GM12878 (cell line): ENCODE results near the gene BLOC1S4. TPM values are rescaled to one million over a fixed set of nuclear protein-coding genes. Genes with fewer than 3 reads are reported as not detected.

Experiments
- ATAC-seq: fragments of 200-7000 bp; cut with Tn5 transposase; 3 replicates; pipeline ENCODE4 v1.9.1; 2020; ENCODE audit warnings: mild to moderate bottlenecking, moderate library complexity
- BruUV-seq: library from RNA; stranded (reverse); fragments of 400-500 nt; replicated peaks from 2 replicates; lab custom pipeline; 2021; lab: Mats Ljungman, UMichigan
- CTCF ChIA-PET: fragments of 300-600 bp; sonication (Branson Sonifier 250); formaldehyde crosslinking; extraction: SDS; loops from one replicate; lab custom pipeline; 2021; ENCODE audit warnings: inconsistent platforms; lab: Yijun Ruan, JAX
- POLR2A ChIA-PET: fragments of 350-600 bp; formaldehyde crosslinking; extraction: SDS; loops from one replicate; lab custom pipeline; 2021; ENCODE audit warnings: inconsistent platforms; lab: Charles Lee
- RAD21 ChIA-PET: fragments of 300-600 bp; sonication (Branson Sonifier 250); formaldehyde crosslinking; loops from one replicate; lab custom pipeline; 2023; ENCODE audit warnings: antibody characterized with exemption; ENCODE audit not compliant: unreplicated experiment; lab: Charles Lee
- SMC1A ChIA-PET: fragments of 300-600 bp; sonication (Branson Sonifier 250); formaldehyde crosslinking; loops from one replicate; lab custom pipeline; 2023; ENCODE audit not compliant: unreplicated experiment, uncharacterized antibody; lab: Charles Lee
- DNase-seq: peaks from one replicate; pipeline ENCODE4 v3.0.0-alpha.2; 2011; ENCODE audit warnings: low read depth, low spot score
- FAIRE-seq: peaks from 3 replicates; lab custom pipeline; 2011; peaks lifted over from hg19 to GRCh38; lab: Jason Lieb, UNC
- H2AFZ ChIP-seq: 2 replicates; pipeline ENCODE4 v1.6.0; 2011; ENCODE audit warnings: low read depth, low read length, control low read depth; ENCODE audit not compliant: control insufficient read depth
- H3K27ac ChIP-seq: 2 replicates; pipeline ENCODE4 v1.5.1; 2011; ENCODE audit warnings: control low read depth; ENCODE audit not compliant: control insufficient read depth, insufficient read depth
- H3K27me3 ChIP-seq, 2 experiments: replicated peaks in 1 of 2; 2 replicates each; pipeline versions ENCODE4 v1.6.0 to v1.6.1; 2011; ENCODE audit warnings: low read length in 1 of 2; ENCODE audit not compliant: control insufficient read depth in 2 of 2, insufficient read depth in 2 of 2
- H3K36me3 ChIP-seq, 2 experiments: 2 replicates each; pipeline ENCODE4 v1.5.1; 2011; ENCODE audit warnings: low read length in 1 of 2; ENCODE audit not compliant: control insufficient read depth in 2 of 2, insufficient read depth in 2 of 2
- H3K4me1 ChIP-seq: 2 replicates; pipeline ENCODE4 v1.6.1; 2011; ENCODE audit warnings: mild to moderate bottlenecking, low read length, moderate library complexity, mixed read lengths; ENCODE audit not compliant: control insufficient read depth, insufficient read depth
- H3K4me2 ChIP-seq: 2 replicates; pipeline ENCODE4 v1.6.0; 2011; ENCODE audit warnings: control low read depth; ENCODE audit not compliant: control insufficient read depth, insufficient read depth
- H3K4me3 ChIP-seq: fragments of 200-600 bp; sonication (generic); 2 replicates; pipeline ENCODE4 v1.5.1; 2016
- H3K79me2 ChIP-seq: 2 replicates; pipeline ENCODE4 v1.6.0; 2011; ENCODE audit warnings: low read length; ENCODE audit not compliant: control insufficient read depth, insufficient read depth
- H3K9ac ChIP-seq: 2 replicates; pipeline ENCODE4 v1.8.0; 2011; ENCODE audit warnings: low read length, control low read depth, mixed read lengths; ENCODE audit not compliant: control insufficient read depth, insufficient read depth
- H3K9me3 ChIP-seq: replicated peaks from 3 replicates; pipeline ENCODE4 v1.5.1; 2011; ENCODE audit warnings: mild to moderate bottlenecking, low read length; ENCODE audit not compliant: control insufficient read depth, insufficient read depth
- H4K20me1 ChIP-seq: 2 replicates; pipeline ENCODE4 v1.6.0; 2011; ENCODE audit not compliant: control insufficient read depth, insufficient read depth
- BHLHE40 ChIP-seq, 2 experiments: fragments of 450-650 bp in 1 of 2; IDR thresholded peaks; 2 replicates each; pipeline ENCODE4 v1.6.1; 2011 to 2017; ENCODE audit warnings: low read depth in 2 of 2, borderline replicate concordance in 1 of 2, improper control_type of control experiment in 1 of 2, low read length in 1 of 2, mild to moderate bottlenecking in 1 of 2
- CREM ChIP-seq: IDR thresholded peaks from 2 replicates; pipeline ENCODE4 v1.6.1; 2014; ENCODE audit warnings: antibody characterized with exemption, low read depth
- FOS ChIP-seq: IDR thresholded peaks from 3 replicates; pipeline ENCODE4 v1.6.1; 2011; ENCODE audit warnings: borderline replicate concordance; ENCODE audit not compliant: insufficient read length; ENCODE audit errors: extremely low read depth
- JUNB ChIP-seq: IDR thresholded peaks from 2 replicates; pipeline ENCODE4 v1.6.1; 2016; ENCODE audit warnings: antibody characterized with exemption, mild to moderate bottlenecking
- PML ChIP-seq: IDR thresholded peaks from 2 replicates; pipeline ENCODE4 v1.6.1; 2012; ENCODE audit warnings: low read length, inconsistent platforms
- TCF3 ChIP-seq: IDR thresholded peaks from 2 replicates; pipeline ENCODE4 v1.6.1; 2012; ENCODE audit warnings: low read depth, mild to moderate bottlenecking, low read length, borderline replicate concordance; ENCODE audit not compliant: insufficient read depth
- WGBS: methylation state at CpG from one replicate; pipeline ENCODE4 v1.1.6; 2016; ENCODE audit warnings: low lambda C conversion rate; ENCODE audit not compliant: insufficient replicate concordance, insufficient coverage; ENCODE audit errors: missing lambda C conversion rate; 5-methylcytosine and 5-hydroxymethylcytosine counted together
- in situ Hi-C: fragments of 300-500 bp; cut with MboI; formaldehyde crosslinking; loops from 9 replicates; pipeline ENCODE4 v1.14.3; 2018; ENCODE audit warnings: mixed read lengths
- intact Hi-C: fragments of 100-400 bp; cut with micrococcal nuclease; formaldehyde crosslinking; loops from one replicate; pipeline ENCODE4 v1.14.2; 2022; ENCODE audit not compliant: unreplicated experiment
- polyA plus RNA-seq, 11 experiments: library from polyadenylated mRNA; depleted of rRNA in 4 of 11; unstranded in 6 of 11; stranded (reverse) in 5 of 11; fragments of >200 nt; fragmentation: Nextera tagmentation in 4 of 11; fragmentation: Illumina TruSeq in 1 of 11; extraction: Ambion mirVana in 4 of 11; extraction: Trizol in 1 of 11; gene quantifications; 1 replicate in 1 of 11; 2 replicates in 10 of 11; pipeline versions ENCODE4 v1.2.1 to v1.2.3, GENCODE V29; 2011 to 2016; ENCODE audit warnings: inconsistent platforms in 2 of 11, missing spikeins in 2 of 11, low read depth in 1 of 11
- total RNA-seq, 4 experiments: library from RNA; depleted of rRNA in 3 of 4; stranded (reverse); fragments of >200 nt in 3 of 4; fragmentation: Illumina TruSeq in 1 of 4; extraction: Trizol in 1 of 4; gene quantifications; 2 replicates each; pipeline versions ENCODE4 v1.2.1 to v1.2.3, GENCODE V29; 2013 to 2021
- TF ChIP-seq, protein P1 (sequence below): fragments of 450-650 bp; IDR thresholded peaks from 2 replicates; pipeline ENCODE4 v1.6.1; 2018; ENCODE audit warnings: mild to moderate bottlenecking, low read depth, moderate library complexity; ENCODE audit not compliant: partially characterized antibody
- TF ChIP-seq, protein P2 (sequence below): IDR thresholded peaks from 2 replicates; pipeline ENCODE4 v1.6.1; 2011; ENCODE audit warnings: mild to moderate bottlenecking, low read depth, low read length, moderate library complexity; ENCODE audit not compliant: insufficient replicate concordance
- TF ChIP-seq, protein P3 (sequence below): fragments of 450-650 bp; IDR thresholded peaks from 2 replicates; pipeline ENCODE4 v1.6.1; 2017; ENCODE audit warnings: borderline replicate concordance
- TF ChIP-seq, protein P4 (sequence below): IDR thresholded peaks from 2 replicates; pipeline ENCODE4 v1.6.1; 2011; ENCODE audit warnings: borderline replicate concordance, low read depth, mild to moderate bottlenecking, moderate library complexity, low read length; ENCODE audit not compliant: insufficient read depth, poor library complexity, severe bottlenecking
- TF ChIP-seq, protein P5 (sequence below): IDR thresholded peaks from 2 replicates; pipeline ENCODE4 v1.6.1; 2012; ENCODE audit warnings: low read depth, low read length, improper control_type of control experiment

The BLOC1S4 gene
- total and polyA plus RNA-seq, 10 of the 15 experiments (the other 5 are each of a cell fraction or from before 2014, with no cell fraction given): 2.7 to 23.8 (median 9.5) TPM

DNA sequence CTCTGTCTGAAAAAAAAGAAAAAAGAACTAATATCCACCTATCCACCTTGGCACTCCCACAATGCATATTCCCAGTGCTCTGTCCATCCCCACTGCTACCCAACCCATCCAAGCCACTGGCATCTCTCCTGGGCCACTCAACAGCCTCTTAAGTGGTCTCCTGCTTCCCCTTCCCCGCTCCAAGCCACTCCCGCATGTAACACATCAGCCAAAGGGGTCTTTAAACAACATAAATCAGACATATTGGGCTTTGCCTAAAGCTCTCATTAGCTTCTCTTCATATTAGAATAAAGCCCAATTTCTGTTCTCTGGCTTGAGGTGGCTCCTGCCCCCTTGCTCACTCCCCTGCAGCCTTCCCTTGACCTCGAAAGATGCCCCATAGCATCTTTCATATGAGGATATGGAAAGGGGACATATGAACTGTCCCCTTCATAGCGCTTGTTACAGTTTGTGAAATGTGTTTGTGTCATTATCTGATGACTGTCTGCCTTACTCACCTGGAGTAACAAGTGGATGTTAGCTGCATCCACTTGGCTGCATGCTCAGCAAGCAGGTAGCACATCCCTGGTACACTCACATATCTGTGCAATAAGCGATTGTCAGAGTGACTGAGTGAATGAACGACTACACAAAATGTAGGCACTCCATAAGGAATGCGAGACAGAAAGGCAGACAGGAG lies 3.1 kb downstream of the BLOC1S4 start:
- intact Hi-C loops: loop anchor here (5.0 kb wide), 1 partner anchor 268 kb away; no protein-coding TSS in a partner anchor
- no peak for FAIRE-seq
- Histone ChIP-seq H2AFZ (no peak overlapping the region), H3K9me3 (no peaks in the 10 kb centered on the region; the same call in 2 of the 3 replicates), H3K27me3 (no peaks in the 10 kb centered on the region), H3K4me3 (no peak overlapping the region), H3K4me1 (peaks cover 7% of the 10 kb centered on the region), H4K20me1 (peaks cover 3% of the 10 kb centered on the region; the same call in 1 of the 2 replicates), H3K4me2 (no peak overlapping the region), H3K79me2 (peaks cover 18% of the 10 kb centered on the region), H3K36me3 (no peaks in the 10 kb centered on the region), H3K9ac (no peak overlapping the region), H3K27ac (no peak overlapping the region)
- POLR2A ChIA-PET: interaction anchor here (0.6 to 2.8 kb wide), 3 partner anchors 150 to 352 kb away, joined by 3 to 14 read pairs (median 4); no protein-coding TSS in a partner anchor
- in situ Hi-C loops: no loop called here
- no TSS peak for BruUV-seq
- no peak for DNase-seq
- RAD21 ChIA-PET: interaction anchor here (1.2 to 7.4 kb wide), 9 partner anchors 19 to 352 kb away, joined by 3 to 155 read pairs (median 9); partner anchors contain the start of gene GRPEL1
- SMC1A ChIA-PET: interaction anchor here (0.5 to 6.2 kb wide), 16 partner anchors 11 to 350 kb away, joined by 3 to 153 read pairs (median 5); partner anchors contain the start of gene GRPEL1
- 90% methylated on average over 7 of the region's 7 CpGs for WGBS
- peak; percentile 43; the same call in 1 of the 2 replicates for TF ChIP-seq PML
- TF ChIP-seq, protein P1, sequence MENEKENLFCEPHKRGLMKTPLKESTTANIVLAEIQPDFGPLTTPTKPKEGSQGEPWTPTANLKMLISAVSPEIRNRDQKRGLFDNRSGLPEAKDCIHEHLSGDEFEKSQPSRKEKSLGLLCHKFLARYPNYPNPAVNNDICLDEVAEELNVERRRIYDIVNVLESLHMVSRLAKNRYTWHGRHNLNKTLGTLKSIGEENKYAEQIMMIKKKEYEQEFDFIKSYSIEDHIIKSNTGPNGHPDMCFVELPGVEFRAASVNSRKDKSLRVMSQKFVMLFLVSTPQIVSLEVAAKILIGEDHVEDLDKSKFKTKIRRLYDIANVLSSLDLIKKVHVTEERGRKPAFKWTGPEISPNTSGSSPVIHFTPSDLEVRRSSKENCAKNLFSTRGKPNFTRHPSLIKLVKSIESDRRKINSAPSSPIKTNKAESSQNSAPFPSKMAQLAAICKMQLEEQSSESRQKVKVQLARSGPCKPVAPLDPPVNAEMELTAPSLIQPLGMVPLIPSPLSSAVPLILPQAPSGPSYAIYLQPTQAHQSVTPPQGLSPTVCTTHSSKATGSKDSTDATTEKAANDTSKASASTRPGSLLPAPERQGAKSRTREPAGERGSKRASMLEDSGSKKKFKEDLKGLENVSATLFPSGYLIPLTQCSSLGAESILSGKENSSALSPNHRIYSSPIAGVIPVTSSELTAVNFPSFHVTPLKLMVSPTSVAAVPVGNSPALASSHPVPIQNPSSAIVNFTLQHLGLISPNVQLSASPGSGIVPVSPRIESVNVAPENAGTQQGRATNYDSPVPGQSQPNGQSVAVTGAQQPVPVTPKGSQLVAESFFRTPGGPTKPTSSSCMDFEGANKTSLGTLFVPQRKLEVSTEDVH: no peak
- TF ChIP-seq, protein P2, sequence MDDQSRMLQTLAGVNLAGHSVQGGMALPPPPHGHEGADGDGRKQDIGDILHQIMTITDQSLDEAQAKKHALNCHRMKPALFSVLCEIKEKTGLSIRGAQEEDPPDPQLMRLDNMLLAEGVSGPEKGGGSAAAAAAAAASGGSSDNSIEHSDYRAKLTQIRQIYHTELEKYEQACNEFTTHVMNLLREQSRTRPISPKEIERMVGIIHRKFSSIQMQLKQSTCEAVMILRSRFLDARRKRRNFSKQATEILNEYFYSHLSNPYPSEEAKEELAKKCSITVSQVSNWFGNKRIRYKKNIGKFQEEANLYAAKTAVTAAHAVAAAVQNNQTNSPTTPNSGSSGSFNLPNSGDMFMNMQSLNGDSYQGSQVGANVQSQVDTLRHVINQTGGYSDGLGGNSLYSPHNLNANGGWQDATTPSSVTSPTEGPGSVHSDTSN: peak; percentile 56
- TF ChIP-seq FOS: no peak
- TF ChIP-seq CREM: no peak
- TF ChIP-seq, protein P3, sequence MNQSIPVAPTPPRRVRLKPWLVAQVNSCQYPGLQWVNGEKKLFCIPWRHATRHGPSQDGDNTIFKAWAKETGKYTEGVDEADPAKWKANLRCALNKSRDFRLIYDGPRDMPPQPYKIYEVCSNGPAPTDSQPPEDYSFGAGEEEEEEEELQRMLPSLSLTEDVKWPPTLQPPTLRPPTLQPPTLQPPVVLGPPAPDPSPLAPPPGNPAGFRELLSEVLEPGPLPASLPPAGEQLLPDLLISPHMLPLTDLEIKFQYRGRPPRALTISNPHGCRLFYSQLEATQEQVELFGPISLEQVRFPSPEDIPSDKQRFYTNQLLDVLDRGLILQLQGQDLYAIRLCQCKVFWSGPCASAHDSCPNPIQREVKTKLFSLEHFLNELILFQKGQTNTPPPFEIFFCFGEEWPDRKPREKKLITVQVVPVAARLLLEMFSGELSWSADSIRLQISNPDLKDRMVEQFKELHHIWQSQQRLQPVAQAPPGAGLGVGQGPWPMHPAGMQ: no peak
- no peak for TF ChIP-seq BHLHE40 (IDR thresholded peaks at IDR 0.05; ENCODE audit: borderline replicate concordance in 1 of 2, low read depth in 2 of 2, low read length in 1 of 2)
- no peak for TF ChIP-seq JUNB
- TF ChIP-seq TCF3: no peak
- TF ChIP-seq, protein P4, sequence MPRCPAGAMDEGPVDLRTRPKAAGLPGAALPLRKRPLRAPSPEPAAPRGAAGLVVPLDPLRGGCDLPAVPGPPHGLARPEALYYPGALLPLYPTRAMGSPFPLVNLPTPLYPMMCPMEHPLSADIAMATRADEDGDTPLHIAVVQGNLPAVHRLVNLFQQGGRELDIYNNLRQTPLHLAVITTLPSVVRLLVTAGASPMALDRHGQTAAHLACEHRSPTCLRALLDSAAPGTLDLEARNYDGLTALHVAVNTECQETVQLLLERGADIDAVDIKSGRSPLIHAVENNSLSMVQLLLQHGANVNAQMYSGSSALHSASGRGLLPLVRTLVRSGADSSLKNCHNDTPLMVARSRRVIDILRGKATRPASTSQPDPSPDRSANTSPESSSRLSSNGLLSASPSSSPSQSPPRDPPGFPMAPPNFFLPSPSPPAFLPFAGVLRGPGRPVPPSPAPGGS: peak; percentile 89
- TF ChIP-seq, protein P5, sequence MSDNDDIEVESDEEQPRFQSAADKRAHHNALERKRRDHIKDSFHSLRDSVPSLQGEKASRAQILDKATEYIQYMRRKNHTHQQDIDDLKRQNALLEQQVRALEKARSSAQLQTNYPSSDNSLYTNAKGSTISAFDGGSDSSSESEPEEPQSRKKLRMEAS: no peak
- ATAC-seq: no peak
- CTCF ChIA-PET: interaction anchor here (0.6 to 9.8 kb wide), 35 partner anchors 10 to 364 kb away, joined by 3 to 277 read pairs (median 5); partner anchors contain the start of genes GRPEL1 and MRFAP1L1
